MV-4-11 (cell line): ENCODE results near the gene SMCHD1.
"Not testable (repeated sequence)": the region's sequence is repeated elsewhere in the genome, so short reads cannot be mapped to it uniquely, and the experiment has no call there.

ENCODE experiments used
- DNase-seq: peaks from one replicate; lab custom pipeline; 2025; lab: John Stamatoyannopoulos, UW

Gene SMCHD1

GRCh38 chr18:2716394-2717326 is 61.1 kb downstream of the SMCHD1 start:
- DNase-seq = no peak

GRCh38 chr18:2717407-2717806 is 61.9 kb downstream of the SMCHD1 start:
- DNase-seq = no peak

DNA sequence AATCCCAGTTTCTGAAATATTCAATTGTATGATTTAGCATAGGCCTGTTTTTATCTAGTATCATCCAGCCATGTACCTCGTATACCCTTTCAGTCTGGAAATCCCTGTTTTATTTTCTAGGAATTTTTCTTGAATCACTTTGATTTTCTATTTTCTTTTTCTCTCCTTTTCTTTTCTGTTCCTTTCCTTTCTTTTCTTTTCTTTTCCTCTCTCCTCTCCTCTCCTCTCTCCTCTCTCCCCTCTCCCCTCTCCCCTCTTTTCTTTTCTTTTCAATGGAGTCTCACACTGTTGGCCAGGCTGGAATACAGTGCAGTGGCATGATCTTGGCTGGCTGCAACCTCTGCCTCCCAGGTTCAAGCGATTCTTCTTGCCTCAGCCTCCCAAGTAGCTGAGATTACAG is 63.5 kb downstream of the SMCHD1 start:
- no peak for DNase-seq

DNA sequence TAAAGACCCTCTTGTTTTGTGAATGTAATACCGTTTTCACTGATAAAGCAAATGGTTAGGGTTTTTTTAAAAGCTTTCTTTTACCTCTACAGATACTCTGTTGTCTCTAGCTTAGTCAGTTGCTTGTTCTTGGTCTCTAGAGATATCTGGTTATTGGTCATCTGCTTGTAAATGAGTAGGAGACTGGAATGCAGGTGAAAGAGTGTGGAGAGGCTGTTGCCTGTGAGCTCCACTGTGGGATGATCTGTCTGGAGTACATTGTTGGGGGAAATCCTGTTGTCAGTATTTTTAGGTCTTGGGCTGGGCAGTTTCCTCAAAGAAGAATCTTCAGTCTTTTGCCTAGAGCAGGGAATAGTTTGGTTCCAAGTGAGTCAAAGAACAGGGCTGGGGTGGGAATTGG is 67.7 kb downstream of the SMCHD1 start:
- DNase-seq = no peak

GRCh38 chr18:2729757-2730156 is 74.2 kb downstream of the SMCHD1 start:
- no peak for DNase-seq

- DNase-seq = no peak
Measured at GRCh38 chr18:2736823-2737222, 81.3 kb downstream of the SMCHD1 start.

- not testable (repeated sequence) for DNase-seq
Measured at GRCh38 chr18:2740082-2740481, 84.6 kb downstream of the SMCHD1 start.

DNA sequence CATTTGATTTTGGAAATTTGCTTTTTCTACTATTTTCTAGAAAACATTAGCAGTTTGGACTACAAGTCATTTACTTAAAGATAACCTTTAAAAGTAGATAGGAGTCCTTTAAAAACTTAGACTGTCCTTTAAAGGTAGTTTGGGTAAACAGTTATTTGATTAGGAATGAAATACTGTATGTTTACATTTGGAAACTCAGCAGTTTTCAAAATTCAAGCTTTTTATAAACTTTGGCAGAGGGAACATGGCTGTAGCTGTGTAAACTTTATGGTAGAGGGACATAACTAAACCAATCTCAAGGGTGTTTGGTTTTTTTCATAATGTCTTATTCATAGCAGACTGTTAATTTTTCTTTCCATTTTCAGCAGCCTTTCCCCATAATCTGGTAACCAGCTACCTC is 90.7 kb downstream of the SMCHD1 start:
- DNase-seq = no peak

DNA sequence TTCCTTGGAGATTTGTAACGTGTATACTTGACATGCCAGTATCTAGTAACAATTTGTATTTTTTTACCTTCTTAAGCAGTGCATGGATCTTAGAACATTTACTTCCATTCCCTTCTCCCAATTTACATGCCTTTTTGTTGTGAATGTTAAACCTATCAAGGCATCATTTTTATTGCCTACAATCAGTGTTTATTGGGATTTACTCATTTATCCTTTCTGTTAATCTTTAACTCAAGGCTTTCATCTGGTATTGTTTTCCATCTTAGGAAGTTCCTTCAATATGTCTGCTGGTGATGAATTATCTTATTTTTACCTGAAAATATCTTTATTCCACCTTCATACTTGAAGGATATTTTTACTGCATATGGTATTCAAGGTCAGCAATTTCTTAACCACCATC is 102.8 kb downstream of the SMCHD1 start:
- DNase-seq = no peak

- no peak for DNase-seq
Measured at GRCh38 chr18:2774669-2775068, 119.1 kb downstream of the SMCHD1 start.

DNA sequence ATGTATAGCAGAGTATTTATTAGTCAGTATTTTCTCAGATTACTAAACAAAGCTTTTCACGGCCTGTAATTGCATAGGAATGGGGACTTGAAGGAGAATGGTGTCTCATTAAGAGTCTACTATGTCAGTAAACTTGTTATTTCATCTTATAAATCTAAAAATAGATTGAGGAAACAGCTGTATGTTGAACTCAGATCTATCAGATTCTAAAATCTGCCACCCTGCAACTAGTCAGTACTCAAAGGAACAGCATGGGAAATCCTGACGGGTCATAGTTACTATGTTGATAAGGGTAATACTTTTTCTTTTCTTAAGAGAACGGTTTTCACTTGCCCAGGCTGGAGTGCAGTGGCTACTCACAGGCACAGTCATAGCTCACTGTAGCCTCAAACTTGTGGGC is 121.1 kb downstream of the SMCHD1 start:
- DNase-seq = peak; percentile 10

DNA sequence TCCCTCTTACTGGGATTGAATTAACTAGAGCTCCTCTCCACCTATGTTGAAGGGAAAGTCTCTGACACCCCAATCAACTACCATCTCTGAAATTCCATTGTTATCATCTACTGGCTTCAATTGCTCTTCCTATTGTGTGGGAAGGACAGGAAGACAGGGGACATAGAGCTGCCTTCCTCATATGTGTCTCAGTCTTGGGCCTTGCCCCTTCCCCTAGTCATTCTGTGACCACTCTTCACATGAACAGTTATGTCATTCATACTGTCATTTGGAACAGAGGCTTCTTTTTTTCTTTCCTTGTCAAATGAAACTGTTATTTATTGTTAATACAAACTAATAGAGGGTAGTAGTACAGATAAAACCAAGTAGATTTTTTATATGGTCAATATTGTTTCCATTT is 121.7 kb downstream of the SMCHD1 start:
- no peak for DNase-seq

GRCh38 chr18:2780750-2781149 is 125.2 kb downstream of the SMCHD1 start:
- DNase-seq = no peak

- no peak for DNase-seq
Measured at GRCh38 chr18:2787225-2787624, 131.7 kb downstream of the SMCHD1 start.

GRCh38 chr18:2792395-2792794 is 136.9 kb downstream of the SMCHD1 start:
- DNase-seq = no peak

GRCh38 chr18:2794159-2794558 is 138.6 kb downstream of the SMCHD1 start:
- DNase-seq = no peak

DNA sequence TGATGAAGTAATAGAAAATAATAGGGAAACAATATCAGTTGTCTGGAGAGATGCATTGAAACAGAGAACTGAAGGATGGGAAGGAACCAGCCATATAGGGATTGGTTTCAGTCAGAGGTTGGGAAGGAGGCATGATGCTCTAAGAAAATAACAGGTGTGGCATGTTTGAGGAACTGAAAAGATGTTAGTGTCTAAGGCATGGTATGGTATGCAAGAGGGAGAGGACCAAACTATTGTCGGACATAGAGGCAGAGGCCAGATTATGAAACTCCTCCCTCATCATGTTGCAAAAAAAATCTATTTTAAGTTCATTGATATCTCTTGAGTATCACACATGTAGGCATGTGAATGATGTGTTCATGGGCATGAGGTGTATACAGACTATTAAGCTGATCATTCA is 142.4 kb downstream of the SMCHD1 start:
- DNase-seq = no peak

DNA sequence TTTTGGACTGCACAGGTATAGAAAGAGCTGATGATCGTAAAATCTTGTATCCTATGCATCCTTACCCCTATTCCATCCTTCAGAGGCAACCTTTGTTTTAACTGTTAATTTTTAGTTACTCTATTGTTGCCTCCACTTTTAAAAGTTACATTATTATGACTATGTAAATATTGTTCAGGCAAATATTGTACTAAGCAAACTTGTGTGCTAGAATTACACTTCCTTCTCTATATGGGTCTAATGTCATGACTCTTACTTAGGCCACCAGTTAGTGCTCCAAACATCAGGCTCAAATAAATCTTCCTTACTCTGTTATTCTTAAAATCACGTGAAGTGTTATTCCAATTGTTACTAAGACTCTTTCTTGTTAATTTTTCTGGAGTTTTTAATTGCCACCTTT is 143.8 kb downstream of the SMCHD1 start:
- DNase-seq = no peak

GRCh38 chr18:2805970-2806943 is 150.7 kb downstream of the SMCHD1 start:
- DNase-seq = no peak

- not testable (repeated sequence) for DNase-seq
Measured at GRCh38 chr18:2808640-2809039, 153.1 kb downstream of the SMCHD1 start.

DNA sequence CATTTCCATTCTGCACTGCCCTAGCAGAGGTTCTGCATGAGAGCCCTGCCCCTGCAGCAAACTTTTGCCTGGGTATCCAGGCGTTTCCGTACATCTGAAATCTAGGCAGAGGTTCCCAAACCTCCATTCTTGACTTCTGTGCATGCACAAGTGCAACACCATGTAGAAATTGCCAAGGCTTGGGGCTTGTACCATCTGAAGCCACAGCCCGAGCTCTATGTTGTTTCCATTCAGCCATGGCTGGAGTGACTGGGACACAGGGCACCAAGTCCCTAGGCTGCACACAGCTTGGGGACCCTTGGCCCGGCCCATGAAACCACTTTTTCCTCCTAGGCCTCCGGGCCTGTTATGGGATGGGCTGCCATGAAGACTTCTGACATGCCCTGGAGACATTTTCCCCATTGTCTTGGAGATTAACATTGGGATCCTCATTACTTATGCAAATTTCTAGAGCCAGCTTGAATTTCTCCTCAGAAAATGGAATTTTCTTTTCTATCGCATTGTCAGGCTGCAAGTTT is 154.2 kb downstream of the SMCHD1 start:
- DNase-seq = not testable (repeated sequence)

DNA sequence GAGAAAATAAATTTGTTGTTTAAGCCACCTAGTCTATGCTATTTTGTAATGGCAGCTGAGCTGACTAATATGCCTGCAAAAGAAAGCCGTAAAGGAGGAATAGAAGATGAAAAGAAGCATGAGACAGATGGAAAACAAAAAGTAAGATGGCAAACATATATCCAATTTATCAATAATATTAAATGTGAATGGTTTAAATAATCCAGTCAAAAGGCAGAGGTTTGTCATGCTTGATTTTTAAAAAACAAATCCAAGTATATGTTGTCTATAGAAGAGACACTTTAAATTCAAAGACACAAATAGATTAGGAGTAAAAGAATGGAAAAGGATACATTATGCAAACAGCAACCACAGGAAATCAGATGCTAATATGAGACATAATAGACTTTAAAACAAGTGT is 155.9 kb downstream of the SMCHD1 start:
- no peak for DNase-seq

- no peak for DNase-seq
Measured at GRCh38 chr18:2814928-2815327, 159.4 kb downstream of the SMCHD1 start.
